ENCODE results near the gene PLA2G2E.

The PLA2G2E gene

GRCh38 chr1:19926296-19927129, 3.1 kb upstream of the PLA2G2E start:
- no peak for DNase-seq

GRCh38 chr1:19925342-19926070, 2.1 kb upstream of the PLA2G2E start:
- no peak for DNase-seq

- no peak for DNase-seq
These were observed 533 bp upstream of the PLA2G2E start for GRCh38 chr1:19923953-19924346.

- no peak for DNase-seq
These were observed 1.3 kb downstream of the PLA2G2E start for GRCh38 chr1:19922015-19922688.

GRCh38 chr1:19921310-19921709, 2.1 kb downstream of the PLA2G2E start:
- no peak for DNase-seq

- DNase-seq, result no peak
These were observed 3.2 kb downstream of the PLA2G2E start for GRCh38 chr1:19920132-19920710.

GRCh38 chr1:19918057-19918456, 5.4 kb downstream of the PLA2G2E start:
- peak; percentile 44 for DNase-seq

GRCh38 chr1:19910650-19911049, 12.8 kb downstream of the PLA2G2E start:
- DNase-seq, result no peak

GRCh38 chr1:19909971-19910370, 13.4 kb downstream of the PLA2G2E start:
- DNase-seq, result no peak

GRCh38 chr1:19909392-19909791, 14.0 kb downstream of the PLA2G2E start:
- no peak for DNase-seq

GRCh38 chr1:19907456-19907855, 16.0 kb downstream of the PLA2G2E start:
- DNase-seq, result no peak

GRCh38 chr1:19903621-19904020, 19.8 kb downstream of the PLA2G2E start:
- DNase-seq, result no peak

GRCh38 chr1:19901653-19902052, 21.8 kb downstream of the PLA2G2E start:
- DNase-seq, result no peak

- DNase-seq, result no peak
These were observed 29.2 kb downstream of the PLA2G2E start for GRCh38 chr1:19894218-19894617.

- no peak for DNase-seq
These were observed 29.7 kb downstream of the PLA2G2E start for GRCh38 chr1:19893687-19894086.

GRCh38 chr1:19892628-19893168, 30.7 kb downstream of the PLA2G2E start:
- DNase-seq, result no peak

GRCh38 chr1:19892129-19892528, 31.3 kb downstream of the PLA2G2E start:
- DNase-seq, result no peak

GRCh38 chr1:19889656-19890055, 33.8 kb downstream of the PLA2G2E start:
- DNase-seq, result no peak

- no peak for DNase-seq
These were observed 35.3 kb downstream of the PLA2G2E start for GRCh38 chr1:19888112-19888511.

GRCh38 chr1:19885821-19886220, 37.6 kb downstream of the PLA2G2E start:
- peak; percentile 28 for DNase-seq

- no peak for DNase-seq
These were observed 39.1 kb downstream of the PLA2G2E start for GRCh38 chr1:19884312-19884711.

- peak; percentile 92 for DNase-seq
These were observed 41.0 kb downstream of the PLA2G2E start, which contains the start of gene OTUD3 for GRCh38 chr1:19882111-19883071. OTUD3 (plus strand) TSS chr1:19882395; CDS start chr1:19882514, 119 bp downstream.
